Ishikawa (cell line): Measurements from ENCODE around the gene CLSTN2.

ENCODE experiments used
- CEBPB ChIP-seq: IDR thresholded peaks from 2 replicates; pipeline ENCODE4 v1.6.1; 2012
- CREB1 ChIP-seq: IDR thresholded peaks from 2 replicates; pipeline ENCODE4 v1.6.1; 2012; ENCODE audit warnings: low read depth
- EGR1 ChIP-seq: IDR thresholded peaks from 2 replicates; pipeline ENCODE4 v1.6.1; 2012
- EP300 ChIP-seq: IDR thresholded peaks from 2 replicates; pipeline ENCODE4 v1.6.1; 2012; ENCODE audit warnings: borderline replicate concordance
- FOXM1 ChIP-seq: IDR thresholded peaks from 2 replicates; pipeline ENCODE4 v1.6.1; 2012; ENCODE audit warnings: low read depth, borderline replicate concordance
- MAX ChIP-seq: IDR thresholded peaks from 2 replicates; pipeline ENCODE4 v1.6.1; 2012
- NFIC ChIP-seq: IDR thresholded peaks from 2 replicates; pipeline ENCODE4 v1.6.1; 2012
- RAD21 ChIP-seq: IDR thresholded peaks from 2 replicates; pipeline ENCODE4 v1.6.1; 2012; ENCODE audit warnings: low read depth
- REST ChIP-seq: IDR thresholded peaks from 2 replicates; pipeline ENCODE4 v1.6.1; 2012; ENCODE audit warnings: low read depth, mild to moderate bottlenecking
- TAF1 ChIP-seq: IDR thresholded peaks from 2 replicates; pipeline ENCODE4 v1.6.1; 2012; ENCODE audit warnings: low read depth, mild to moderate bottlenecking
- TCF12 ChIP-seq: IDR thresholded peaks from 2 replicates; pipeline ENCODE4 v1.6.1; 2012; ENCODE audit warnings: low read depth
- TEAD4 ChIP-seq: IDR thresholded peaks from 2 replicates; pipeline ENCODE4 v1.6.1; 2012
- USF1 ChIP-seq: IDR thresholded peaks from 2 replicates; pipeline ENCODE4 v1.6.1; 2012
- YY1 ChIP-seq: IDR thresholded peaks from 2 replicates; pipeline ENCODE4 v1.6.1; 2012; ENCODE audit warnings: low read depth
- ZBTB7A ChIP-seq: IDR thresholded peaks from 2 replicates; pipeline ENCODE4 v1.6.1; 2012; ENCODE audit warnings: low read depth

The CLSTN2 gene

GRCh38 chr3:140573011-140573410 is 638.0 kb downstream of the CLSTN2 start:
- no peak for TF ChIP-seq RAD21
- no peak for TF ChIP-seq MAX
- no peak for TF ChIP-seq EGR1
- TF ChIP-seq REST, result no peak
- no peak for TF ChIP-seq USF1
- TF ChIP-seq TAF1, result no peak
- TF ChIP-seq TEAD4, result no peak
- TF ChIP-seq FOXM1, result no peak
- TF ChIP-seq EP300, result no peak
- TF ChIP-seq CEBPB, result no peak
- TF ChIP-seq ZBTB7A, result no peak
- TF ChIP-seq NFIC, result no peak
- no peak for TF ChIP-seq CREB1
- no peak for TF ChIP-seq YY1
- TF ChIP-seq TCF12, result no peak

- TF ChIP-seq CREB1 (no peak), REST (no peak), YY1 (no peak), EP300 (no peak), ZBTB7A (no peak), MAX (no peak), TCF12 (no peak), FOXM1 (no peak), CEBPB (no peak), USF1 (no peak), TAF1 (no peak), NFIC (no peak), EGR1 (no peak), RAD21 (no peak), TEAD4 (no peak)
Observed at GRCh38 chr3:140574375-140574774, 639.4 kb downstream of the CLSTN2 start.

- TF ChIP-seq NFIC (no peak), FOXM1 (no peak)
Observed at GRCh38 chr3:140576449-140576848, 641.5 kb downstream of the CLSTN2 start.

- TF ChIP-seq CREB1 (no peak), ZBTB7A (no peak)
Observed at GRCh38 chr3:140577911-140578310, 642.9 kb downstream of the CLSTN2 start.

- no peak for TF ChIP-seq USF1
- no peak for TF ChIP-seq EGR1
- TF ChIP-seq EP300, result no peak
- no peak for TF ChIP-seq REST
- TF ChIP-seq TCF12, result no peak
- no peak for TF ChIP-seq RAD21
- no peak for TF ChIP-seq MAX
- no peak for TF ChIP-seq NFIC
- no peak for TF ChIP-seq ZBTB7A
- no peak for TF ChIP-seq TAF1
- TF ChIP-seq TEAD4, result no peak
- TF ChIP-seq YY1, result no peak
Observed at GRCh38 chr3:140579260-140579659, 644.3 kb downstream of the CLSTN2 start.
